Stimulated activated CD4-positive, alpha-beta T cell treated with anti-CD3 and anti-CD28 coated beads, Interleukin-4, amount 100 ng/mL, for 4 hours (primary cell): ENCODE data around the gene WBP4.

Experiments
- DNase-seq, 2 experiments: peaks; one replicate each; pipeline ENCODE4 v3.0.0-alpha.2; 2020

The WBP4 gene

GRCh38 chr13:41049480-41050440 is 11.5 kb upstream of the WBP4 start:
- no peak for DNase-seq

- no peak for DNase-seq
Measured at GRCh38 chr13:41052441-41052840, 8.9 kb upstream of the WBP4 start.

- no peak for DNase-seq
Measured at GRCh38 chr13:41053384-41053826, 7.9 kb upstream of the WBP4 start.

GRCh38 chr13:41054212-41054877 is 7.0 kb upstream of the WBP4 start:
- DNase-seq = no peak

GRCh38 chr13:41054919-41055619 is 6.2 kb upstream of the WBP4 start:
- no peak for DNase-seq

GRCh38 chr13:41056194-41056593 is 5.1 kb upstream of the WBP4 start:
- DNase-seq = no peak

GRCh38 chr13:41056826-41057711 is 4.2 kb upstream of the WBP4 start:
- no peak for DNase-seq

GRCh38 chr13:41058295-41059070 is 2.8 kb upstream of the WBP4 start:
- DNase-seq = no peak

GRCh38 chr13:41059456-41060081 is 1.7 kb upstream of the WBP4 start:
- no peak for DNase-seq

GRCh38 chr13:41060082-41060723 is 1.1 kb upstream of the WBP4 start:
- DNase-seq = peak; percentile 76 to 80

- DNase-seq = peak; percentile 90 to 93
Measured at GRCh38 chr13:41060724-41061074, 610 bp upstream of the WBP4 start.

GRCh38 chr13:41061914-41062837 is 867 bp downstream of the WBP4 start:
- DNase-seq = no peak

- DNase-seq = no peak
Measured at GRCh38 chr13:41064493-41064892, 3.2 kb downstream of the WBP4 start.

GRCh38 chr13:41065078-41065477 is 3.8 kb downstream of the WBP4 start:
- DNase-seq = no peak

GRCh38 chr13:41074523-41074922 is 13.2 kb downstream of the WBP4 start:
- no peak for DNase-seq

GRCh38 chr13:41075034-41075433 is 13.7 kb downstream of the WBP4 start:
- DNase-seq = peak; percentile 10 to 23

GRCh38 chr13:41075485-41075884 is 14.2 kb downstream of the WBP4 start:
- no peak for DNase-seq

GRCh38 chr13:41077475-41077874 is 16.2 kb downstream of the WBP4 start:
- no peak for DNase-seq

- no peak for DNase-seq
Measured at GRCh38 chr13:41079725-41080124, 18.4 kb downstream of the WBP4 start.
